Hepatic stellate cell (primary cell): ENCODE data around the gene NAT10.

Experiments used
- DNase-seq: peaks from one replicate; pipeline ENCODE4 v3.0.0; 2011; ENCODE audit warnings: low spot score

Gene NAT10

DNA sequence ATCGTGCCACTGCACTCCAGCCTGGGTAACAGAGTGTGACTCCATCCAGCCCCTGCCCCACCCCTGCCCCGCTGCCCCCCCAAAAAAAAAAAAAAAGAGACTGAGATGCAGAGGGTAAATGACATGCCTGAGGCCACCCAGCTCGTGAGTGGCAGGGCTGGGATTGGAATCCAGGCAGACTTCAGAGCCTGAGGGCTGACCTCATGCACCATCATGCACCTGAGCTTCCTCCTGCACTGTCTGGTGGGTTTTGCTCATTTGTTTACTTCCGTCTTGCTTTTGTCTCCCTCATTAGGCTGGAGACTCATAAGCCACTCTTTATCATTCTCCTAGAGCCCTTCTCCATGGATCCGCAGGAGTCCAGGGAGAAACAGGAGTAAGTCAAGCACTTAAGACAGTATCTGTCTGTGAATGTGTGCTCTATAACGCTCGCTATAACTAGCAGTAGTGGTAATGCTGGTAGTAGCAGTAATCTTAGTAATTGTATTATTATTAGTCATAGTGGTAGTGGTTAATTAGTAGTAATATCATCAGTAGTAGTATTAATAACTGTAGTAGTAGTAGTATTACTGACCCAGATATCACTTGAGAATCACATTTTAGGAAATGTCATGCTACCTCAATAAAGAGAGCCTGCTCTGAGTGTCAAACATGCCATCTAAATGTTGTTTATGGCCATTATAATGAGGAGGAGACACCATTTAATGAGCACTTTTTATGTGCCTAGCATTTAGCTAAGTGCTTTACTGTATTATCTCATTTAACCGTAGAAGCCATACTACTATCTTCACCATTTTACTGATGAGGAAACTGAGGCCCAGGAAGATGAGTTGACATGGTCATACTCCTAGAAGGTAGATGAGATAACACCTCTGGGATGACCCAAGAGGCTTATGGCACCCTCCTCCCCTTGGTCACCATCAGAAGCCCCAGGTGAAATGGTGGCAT lies 85.0 kb downstream of the NAT10 start:
- no peak for DNase-seq

DNA sequence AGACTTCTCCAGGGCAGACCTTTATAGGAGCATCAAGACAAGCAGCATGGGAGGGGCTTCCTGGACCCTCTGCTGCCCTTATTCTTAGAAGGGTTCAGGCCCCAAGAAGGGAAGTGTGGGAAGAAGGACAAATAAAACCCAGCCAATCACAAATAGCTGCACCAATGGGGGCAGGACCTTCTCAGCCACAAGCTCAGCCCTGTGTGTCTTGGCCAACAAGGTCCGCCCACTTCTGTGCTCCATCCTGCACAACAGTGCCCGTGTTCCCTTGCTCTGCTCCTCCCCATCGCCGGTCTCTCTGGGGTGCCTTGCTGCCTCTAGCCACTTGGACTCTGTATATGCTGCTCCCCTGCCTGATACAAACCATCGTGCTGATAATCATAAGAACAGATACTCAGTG lies 86.1 kb downstream of the NAT10 start:
- DNase-seq, result no peak

DNA sequence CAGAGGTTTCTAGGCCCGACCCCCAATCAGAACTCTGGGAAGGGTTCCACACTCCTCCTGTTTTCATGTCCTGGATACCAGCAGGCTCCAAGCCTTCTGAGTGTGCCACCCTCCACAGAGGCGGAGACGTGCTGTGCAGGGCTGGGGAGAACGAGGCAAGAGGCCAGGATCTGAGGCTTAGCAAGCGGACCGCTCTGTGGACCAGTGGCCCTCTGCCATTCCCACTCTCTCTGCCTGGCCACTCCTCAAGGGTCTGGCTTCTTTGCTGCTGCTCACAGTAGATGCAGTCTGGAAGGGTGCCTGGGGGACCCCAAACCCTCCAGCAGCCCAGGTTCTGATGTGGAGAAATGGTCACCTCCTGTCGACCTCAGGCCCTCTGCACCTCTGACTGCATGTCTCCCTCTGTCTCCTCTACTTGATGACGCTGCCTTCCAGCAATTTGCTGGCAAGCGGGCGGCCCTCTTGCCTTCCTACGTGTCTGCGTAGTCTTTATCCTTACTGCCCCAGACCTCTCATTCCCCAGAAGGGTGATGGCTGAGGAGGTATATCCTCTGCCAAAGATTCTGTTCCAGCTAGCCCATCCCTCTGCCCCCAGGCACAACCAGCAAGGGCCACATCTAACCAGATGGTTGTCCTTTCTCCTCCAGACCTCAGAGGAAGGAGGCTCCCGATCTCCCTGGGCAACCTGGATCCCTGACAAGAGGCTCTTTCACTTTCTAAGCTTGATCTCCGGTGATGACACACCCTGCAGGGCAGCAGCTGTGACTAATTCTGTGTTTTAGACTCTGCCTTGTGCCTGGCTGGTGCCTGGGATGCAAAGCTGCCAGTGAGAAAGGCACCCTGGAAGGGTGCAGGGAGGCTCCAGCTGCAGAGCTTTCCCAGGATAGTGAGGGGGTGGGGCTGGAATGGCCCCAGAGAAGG lies 87.3 kb downstream of the NAT10 start:
- DNase-seq, result peak; percentile 90

DNA sequence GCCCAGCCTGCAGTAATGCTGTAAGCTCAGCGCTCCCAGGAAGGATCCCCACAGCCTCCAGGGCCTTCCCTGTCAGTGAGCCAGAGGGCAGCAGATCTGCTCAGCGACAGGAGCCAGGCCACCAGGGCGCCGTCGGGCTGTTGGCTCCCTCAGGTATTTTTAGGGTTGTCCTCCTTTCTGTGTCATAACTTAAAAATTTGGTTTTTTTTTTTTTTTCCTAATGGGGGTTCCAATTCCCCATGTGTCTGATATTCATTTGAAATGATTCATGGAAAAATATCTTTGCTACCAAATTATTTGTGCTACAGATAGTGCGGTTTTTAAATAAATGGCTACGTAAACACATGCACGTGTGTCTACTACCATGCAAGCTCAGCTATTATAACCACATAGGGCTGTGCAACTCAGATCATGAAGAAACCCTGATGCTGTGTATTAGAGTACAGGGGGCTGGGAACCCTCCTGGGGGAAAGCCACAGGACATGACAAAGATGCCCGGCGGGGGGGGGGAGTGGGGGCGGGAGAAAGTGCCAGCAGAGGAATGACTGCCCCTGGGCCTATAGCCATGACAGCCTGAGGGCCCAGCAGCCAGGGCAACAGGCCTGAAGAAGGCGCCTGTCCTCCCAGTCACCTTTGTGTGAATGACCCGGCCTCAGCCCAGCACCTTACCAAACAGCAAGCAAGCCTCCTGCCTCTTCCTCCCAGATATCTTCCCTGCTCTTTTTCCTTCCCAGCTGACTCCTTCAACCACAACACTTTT lies 89.3 kb downstream of the NAT10 start:
- no peak for DNase-seq
